NCI-H2029 (cell line): Measurements from ENCODE around the gene PTPN13.

Source experiments
- DNase-seq: peaks from one replicate; lab custom pipeline; 2025; lab: John Stamatoyannopoulos, UW

The PTPN13 gene, protein sequence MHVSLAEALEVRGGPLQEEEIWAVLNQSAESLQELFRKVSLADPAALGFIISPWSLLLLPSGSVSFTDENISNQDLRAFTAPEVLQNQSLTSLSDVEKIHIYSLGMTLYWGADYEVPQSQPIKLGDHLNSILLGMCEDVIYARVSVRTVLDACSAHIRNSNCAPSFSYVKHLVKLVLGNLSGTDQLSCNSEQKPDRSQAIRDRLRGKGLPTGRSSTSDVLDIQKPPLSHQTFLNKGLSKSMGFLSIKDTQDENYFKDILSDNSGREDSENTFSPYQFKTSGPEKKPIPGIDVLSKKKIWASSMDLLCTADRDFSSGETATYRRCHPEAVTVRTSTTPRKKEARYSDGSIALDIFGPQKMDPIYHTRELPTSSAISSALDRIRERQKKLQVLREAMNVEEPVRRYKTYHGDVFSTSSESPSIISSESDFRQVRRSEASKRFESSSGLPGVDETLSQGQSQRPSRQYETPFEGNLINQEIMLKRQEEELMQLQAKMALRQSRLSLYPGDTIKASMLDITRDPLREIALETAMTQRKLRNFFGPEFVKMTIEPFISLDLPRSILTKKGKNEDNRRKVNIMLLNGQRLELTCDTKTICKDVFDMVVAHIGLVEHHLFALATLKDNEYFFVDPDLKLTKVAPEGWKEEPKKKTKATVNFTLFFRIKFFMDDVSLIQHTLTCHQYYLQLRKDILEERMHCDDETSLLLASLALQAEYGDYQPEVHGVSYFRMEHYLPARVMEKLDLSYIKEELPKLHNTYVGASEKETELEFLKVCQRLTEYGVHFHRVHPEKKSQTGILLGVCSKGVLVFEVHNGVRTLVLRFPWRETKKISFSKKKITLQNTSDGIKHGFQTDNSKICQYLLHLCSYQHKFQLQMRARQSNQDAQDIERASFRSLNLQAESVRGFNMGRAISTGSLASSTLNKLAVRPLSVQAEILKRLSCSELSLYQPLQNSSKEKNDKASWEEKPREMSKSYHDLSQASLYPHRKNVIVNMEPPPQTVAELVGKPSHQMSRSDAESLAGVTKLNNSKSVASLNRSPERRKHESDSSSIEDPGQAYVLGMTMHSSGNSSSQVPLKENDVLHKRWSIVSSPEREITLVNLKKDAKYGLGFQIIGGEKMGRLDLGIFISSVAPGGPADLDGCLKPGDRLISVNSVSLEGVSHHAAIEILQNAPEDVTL (N-terminal part only)

DNA sequence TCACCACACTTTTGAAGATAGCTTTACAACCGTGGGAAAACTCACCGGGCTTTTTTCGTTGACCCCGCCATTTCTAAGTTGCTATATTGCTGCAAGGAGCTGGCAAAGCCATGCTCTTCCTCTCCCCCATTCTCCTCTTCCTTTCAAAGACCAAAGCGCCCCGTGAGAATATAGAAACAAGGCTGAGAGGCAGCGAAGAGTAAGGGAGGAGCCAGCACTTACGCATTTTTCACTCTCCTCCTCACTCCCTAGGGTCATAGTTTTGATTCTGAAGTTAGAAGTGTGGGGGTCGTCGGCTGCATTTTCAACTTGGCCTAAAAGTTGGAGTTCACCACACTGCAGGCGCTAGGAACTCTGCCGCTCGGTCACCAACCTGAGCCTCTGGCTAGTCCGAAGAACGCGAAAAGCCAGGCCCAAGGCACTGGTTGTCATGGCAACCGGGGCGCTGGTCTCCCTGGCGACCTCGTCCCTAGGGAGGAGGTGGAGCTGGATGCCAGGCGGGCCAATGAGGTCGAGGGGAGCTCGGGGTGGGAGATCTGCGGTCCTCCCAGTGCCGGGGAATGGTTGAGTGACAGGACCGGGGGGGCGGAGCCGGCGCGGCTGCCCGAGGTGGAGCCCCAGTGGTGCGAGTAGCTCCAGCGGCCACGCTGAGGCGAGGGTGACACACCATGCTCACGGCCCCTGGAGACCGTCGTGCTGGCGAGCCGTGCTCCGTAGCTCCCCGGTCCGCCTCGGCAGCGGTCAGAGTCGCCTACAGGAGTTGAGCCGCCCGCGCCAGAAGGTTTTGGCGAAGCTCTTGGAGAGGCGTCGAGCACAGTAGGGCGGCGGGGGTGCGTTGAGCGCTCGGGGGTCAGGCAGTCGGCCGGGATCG lies at the start of gene PTPN13:
Gene PTPN13, plus strand, starts transcription at position 628 of the 871 bp plus-strand sequence. CDS start 40,942 bp downstream, outside the sequence.
- DNase-seq, result peak; percentile 95

DNA sequence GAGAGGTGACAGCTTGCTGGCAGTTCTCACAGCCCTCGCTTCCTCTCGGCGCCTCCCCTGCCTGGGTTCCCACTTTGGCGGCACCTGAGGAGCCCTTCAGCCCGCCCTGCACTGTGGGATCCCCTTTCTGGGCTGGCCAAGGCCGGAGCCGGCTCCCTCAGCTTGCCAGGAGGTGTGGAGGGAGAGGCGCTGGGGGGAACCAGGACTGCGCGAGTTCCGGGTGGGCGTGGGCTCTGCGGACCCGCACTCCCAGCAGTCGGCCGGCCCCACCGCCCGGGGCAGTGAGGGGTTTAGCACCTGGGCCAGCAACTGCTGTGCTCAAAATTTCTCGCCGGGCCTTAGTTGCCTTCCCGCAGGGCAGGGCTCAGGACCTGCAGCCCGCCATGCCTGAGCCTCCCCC lies 47.0 kb upstream of the PTPN13 start:
- DNase-seq, result no peak

DNA sequence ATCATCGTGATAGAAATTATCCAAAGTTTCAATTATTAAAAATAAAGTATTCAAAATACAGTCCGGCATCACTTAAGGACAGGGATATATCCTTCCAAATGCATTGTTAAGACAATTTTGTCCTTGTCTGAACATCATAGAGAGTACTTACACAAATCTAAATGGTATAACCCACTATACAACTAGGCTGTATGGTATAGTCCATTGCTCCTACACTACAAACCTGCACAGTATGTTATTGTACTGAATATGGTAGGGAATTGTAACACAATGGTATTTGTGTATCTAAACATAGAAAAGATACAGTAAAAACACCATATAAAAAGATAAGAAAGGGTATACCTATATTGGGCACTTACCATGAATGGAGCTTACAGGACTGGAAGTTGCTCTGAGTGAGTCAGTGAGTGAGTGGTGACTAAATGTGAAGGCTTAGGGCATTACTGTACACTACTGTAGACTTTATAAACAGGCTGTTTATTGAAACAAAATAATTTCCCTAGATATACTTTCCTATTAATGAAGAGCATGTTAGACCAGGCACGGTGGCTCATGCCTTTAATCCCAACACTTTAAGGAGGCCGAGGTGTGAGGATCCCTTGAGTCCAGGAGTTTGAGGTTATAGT lies 44.8 kb upstream of the PTPN13 start:
- DNase-seq, result no peak

DNA sequence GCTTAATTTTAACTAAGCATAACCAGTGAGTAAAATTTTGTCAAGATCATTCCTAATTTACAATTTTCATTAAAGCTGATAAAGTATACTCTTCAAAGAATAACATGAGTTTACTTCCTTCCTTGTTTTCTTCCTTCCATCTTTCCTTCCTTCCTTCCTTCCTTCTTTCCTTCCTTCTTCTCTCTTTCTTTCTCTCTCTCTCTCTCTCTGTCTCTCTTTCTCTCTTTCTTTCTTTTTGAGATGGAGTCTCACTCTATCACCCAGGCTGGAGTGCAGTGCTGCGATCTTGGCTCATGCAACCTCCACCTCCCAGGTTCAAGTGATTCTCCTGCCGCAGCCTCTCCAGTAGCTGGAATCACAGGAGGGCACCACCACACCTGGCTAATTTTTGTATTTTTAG lies 42.7 kb upstream of the PTPN13 start:
- DNase-seq, result no peak

DNA sequence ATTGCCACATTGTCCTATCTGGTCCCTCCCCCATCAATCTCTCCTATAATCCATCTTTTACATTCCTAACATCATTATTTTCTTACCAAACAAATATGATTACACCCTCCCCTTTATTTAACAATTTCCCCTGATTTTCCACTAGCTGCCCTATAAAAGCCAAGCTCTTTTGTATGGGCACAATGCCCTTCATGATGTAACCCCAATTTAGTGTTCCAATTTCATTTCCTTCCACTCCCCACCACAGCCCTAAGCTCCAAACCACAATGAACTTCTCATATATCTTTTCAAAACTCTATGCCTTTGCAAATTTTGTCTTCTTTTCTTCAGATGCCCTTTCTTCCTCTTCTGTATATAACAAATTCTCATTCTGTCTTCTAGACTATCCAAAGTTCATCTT lies 39.5 kb upstream of the PTPN13 start:
- no peak for DNase-seq

DNA sequence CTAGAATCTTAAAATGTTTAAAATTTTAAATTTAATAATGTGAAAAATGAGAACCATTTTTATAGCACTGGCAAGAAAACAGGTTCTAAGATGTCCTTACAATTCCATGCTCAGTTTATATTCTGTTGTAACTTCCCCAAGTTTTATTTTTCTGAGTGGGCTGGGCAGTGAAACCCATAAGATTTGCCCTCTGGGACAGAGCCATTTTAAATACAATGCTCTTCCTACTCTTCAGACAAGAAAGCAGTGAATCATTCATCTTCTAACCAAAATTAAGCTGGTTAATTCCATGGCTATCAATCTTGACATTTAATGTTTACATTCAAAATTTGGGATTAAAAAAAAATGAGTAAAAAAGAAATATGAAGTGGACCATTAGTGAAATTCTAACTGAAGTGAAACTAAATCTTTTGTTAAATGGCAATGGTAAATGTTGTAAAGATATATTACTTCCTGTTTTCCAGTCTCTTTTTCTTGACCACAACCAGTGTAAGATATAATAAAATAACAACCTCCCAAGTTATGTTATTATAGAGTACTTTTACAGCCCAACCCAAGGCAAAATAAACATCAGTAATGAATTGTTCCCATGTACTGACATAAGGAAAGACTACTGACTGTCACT lies 37.2 kb upstream of the PTPN13 start:
- DNase-seq, result no peak

DNA sequence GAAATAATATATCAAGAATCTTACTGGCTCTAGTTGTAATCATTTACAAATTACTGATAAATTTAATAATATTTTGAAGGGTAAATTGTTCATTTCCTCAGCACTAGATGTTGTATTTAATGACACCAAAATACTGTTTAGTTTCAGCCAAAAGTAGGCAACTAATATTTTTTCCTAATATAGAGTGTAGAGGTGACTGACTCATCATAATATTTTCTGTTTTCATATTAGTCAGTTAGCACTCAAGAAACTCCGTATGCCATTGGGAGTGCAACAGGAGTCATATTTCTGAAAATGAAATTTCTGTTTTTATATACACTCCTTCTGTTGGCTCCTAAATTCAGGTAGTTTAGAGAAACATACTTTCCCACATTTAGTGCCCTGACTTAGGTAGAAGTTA lies 36.6 kb upstream of the PTPN13 start:
- DNase-seq, result no peak

DNA sequence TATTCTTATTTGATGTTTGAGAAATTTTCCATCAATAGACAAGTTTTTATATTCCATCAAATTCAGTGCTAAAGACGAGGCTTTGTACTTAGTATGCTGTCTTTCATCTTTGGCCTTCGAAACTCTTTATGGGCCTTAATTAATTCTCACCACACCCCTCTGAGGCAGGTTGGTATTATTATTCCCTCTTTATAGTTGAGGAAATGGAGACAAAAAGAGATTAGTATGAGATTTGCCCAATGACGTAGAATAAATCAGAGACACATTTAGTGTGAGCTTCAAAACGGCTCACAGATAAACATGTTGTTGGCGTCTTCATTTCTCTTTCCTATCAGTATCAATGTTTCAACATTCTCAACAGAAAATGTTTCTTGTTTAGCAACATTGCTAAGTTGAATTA lies 35.9 kb upstream of the PTPN13 start:
- no peak for DNase-seq

DNA sequence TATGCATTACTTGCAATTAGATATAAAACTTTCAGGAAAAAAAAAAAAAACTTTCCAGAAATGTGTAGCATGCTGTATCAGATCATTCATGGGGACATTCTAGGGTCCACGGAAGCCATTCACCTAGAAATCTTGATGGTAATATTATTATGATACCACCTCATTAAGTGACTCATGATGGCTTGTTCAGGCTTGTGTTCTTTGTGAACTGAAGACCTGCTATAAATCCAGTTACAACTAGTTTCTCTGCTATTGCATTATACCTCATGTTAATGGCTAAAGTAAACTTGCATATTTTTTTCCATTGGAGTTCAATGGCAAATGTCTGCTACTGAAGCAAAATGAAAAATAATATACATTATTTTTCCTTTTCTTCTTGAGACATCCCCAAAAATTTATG lies 35.3 kb upstream of the PTPN13 start:
- DNase-seq, result no peak

DNA sequence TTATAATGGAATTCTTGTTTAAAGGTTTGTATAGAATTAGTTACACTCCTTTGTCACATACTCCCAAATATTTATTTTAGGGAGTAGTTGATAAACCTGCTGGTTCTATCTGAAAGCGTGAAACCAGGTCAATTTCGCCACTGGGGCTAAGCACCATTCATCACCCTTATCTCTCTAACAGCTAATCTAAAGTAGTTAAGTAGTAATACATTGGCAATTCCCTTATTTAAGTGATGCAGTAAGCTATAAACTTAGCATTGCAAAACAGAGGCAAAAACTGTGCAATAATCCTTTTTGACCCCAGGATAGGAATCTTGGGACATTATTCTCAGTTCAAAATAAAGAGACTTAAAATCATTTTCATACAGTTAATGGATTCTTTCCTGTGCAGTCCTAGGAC lies 33.7 kb upstream of the PTPN13 start:
- DNase-seq, result no peak

DNA sequence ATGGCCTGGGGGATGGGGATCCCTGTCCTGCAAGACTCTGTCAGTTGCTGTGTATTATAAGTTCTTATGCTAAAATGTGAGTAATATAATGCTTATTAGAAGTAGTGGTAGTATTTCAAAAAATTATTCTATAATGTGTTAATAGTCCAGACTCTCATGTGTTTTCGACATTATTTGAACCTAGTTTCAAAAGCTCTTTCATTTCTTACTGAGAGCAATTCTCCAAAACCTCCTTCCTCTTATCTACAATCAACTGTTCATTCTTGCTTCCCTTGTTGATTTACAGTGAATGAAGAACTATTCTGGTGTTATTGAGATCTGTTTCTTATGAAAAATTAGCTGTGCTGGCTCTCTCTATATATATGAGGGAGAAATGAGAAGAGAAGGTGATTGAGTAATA lies 32.9 kb upstream of the PTPN13 start:
- no peak for DNase-seq

DNA sequence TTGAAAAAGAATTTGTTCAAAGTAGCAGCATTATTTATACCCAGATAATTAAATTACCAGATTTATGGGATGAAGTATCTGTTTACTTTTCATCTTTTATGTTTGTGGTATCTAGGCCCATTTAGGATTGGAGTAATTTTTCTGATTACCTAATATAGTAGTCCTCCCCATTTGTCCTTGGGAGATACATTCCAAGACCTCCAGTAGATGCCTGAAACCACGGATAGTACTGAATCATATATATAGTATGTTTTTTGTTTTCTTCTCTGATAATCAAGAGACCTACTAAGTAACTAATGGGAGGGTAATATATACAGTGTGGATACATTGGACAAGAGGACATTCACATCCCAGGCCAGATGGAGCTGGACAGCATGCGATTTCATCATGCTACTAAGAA lies 30.7 kb upstream of the PTPN13 start:
- no peak for DNase-seq

DNA sequence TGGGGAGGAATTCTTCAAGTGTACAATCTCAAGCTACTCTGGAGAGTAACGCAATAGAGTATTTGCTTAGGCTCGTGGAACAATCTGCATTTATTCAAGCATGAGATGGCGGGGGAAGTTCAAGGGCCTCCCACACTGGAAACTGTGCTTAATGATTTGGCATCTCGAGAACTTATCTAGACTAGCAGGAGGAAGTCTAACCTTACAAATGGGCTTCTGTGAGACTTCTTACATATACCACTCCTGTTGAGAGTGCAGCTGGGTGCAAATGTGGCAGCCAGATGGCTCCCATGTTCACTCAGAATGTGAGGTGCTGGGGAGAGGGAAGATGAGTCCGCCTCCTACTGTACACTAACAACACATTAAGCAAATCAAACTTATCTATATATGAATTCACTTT lies 29.3 kb upstream of the PTPN13 start:
- DNase-seq, result no peak

DNA sequence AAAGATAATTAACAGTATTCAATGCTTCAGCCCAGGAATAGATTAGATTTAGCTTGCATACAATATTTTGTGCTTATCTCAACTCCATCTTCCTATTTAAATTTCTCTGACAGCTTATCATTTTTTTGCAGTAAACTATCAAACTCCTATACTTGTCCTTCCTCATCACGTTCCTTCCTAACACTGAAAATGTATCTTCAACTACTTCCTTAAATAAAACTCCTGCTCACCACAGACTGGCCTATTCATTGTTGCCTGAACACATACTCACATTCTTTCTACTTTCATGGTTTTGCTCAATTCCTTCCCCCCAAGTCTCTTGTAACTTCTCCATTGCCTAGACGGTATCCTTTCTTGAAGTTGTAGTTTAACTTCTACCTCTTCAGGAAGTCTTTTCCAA lies 28.5 kb upstream of the PTPN13 start:
- no peak for DNase-seq

DNA sequence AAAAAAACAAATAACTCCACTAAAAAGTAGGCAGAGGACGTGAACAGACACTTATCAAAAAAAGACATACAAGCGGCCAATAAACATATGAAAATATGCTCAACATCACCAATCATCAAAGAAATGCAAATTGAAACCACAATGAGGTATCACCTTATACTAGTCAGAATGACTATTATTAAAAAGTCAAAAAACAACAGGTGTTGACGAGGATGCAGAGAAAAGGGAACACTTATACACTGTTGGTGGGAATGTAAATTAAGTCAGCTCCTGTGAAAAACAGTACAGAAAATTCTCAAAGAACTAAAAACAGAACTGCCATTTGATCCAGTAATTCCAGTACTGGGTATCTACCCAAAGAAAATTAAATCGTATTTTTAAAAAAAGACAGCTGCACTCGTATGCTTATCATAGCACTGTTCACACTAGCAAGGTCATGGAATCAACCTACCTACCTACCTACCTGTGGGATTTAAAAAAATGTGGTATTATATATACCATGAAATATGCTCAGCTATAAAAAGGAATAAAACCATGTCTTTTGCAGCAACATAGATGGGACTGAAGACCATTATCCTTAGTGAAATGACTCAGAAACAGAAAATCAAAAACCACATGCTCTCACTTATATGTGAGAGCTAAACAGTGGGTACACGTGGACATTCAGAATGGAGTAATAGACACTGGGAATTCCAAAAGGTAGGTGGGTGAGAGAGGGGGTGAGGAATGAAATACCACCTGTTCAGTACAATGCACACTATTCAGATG lies 24.8 kb upstream of the PTPN13 start:
- DNase-seq, result no peak

DNA sequence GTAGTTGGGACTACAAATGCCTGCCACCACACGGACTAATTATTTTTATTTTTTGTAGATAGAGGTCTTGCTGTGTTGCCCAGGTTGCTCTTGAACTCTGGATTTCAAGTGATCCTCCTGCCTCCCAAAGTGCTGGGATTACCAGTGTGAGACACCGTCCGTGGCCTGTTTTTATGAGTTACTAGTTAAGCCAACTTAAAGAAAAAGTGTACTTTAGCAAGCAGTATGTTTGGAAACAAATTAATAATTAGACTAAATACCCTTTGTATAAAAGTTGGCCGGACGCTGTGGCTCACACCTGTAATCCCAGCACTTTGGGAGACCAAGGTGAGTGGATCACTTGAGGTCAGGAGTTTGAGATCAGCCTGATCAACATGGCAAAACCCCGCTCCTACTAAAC lies 14.2 kb upstream of the PTPN13 start:
- DNase-seq, result no peak

DNA sequence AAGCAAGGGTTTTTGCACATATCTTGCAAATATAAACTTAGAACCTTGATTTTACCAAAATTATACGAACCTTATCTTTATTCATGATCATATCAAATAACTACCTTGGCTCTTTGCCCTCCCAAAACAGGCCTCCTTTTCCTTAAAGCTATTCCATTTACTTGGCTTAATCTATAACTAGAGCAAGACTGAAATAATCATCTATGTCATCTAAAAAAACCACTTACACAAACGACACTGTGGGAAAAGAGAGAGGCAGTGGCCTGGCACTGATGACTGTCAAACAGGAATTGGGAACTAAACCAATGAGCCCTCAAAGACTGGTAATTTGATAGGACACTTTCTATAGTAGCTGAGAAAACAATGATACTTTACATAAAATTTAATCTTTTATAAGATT lies 11.7 kb upstream of the PTPN13 start:
- peak; percentile 58 for DNase-seq

DNA sequence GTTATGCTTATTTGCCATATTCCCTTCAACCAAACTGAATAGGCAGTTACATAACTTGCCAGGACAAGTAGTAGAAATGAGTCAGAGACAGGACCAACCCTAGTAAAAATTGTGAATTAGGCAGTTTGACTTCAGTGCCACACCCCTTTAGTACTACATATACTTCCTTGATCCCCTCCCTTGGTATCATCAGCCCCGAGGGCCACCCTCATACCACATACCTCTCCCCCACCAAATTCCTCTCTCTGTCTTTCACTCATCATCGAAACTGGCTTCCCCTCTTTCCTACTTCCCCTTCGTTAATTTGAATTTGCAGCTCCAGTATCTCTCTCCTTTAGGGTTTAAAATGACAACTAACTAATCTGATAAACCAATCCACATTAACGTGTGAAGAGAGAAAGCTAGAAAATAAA lies 7.9 kb upstream of the PTPN13 start:
- DNase-seq, result no peak

DNA sequence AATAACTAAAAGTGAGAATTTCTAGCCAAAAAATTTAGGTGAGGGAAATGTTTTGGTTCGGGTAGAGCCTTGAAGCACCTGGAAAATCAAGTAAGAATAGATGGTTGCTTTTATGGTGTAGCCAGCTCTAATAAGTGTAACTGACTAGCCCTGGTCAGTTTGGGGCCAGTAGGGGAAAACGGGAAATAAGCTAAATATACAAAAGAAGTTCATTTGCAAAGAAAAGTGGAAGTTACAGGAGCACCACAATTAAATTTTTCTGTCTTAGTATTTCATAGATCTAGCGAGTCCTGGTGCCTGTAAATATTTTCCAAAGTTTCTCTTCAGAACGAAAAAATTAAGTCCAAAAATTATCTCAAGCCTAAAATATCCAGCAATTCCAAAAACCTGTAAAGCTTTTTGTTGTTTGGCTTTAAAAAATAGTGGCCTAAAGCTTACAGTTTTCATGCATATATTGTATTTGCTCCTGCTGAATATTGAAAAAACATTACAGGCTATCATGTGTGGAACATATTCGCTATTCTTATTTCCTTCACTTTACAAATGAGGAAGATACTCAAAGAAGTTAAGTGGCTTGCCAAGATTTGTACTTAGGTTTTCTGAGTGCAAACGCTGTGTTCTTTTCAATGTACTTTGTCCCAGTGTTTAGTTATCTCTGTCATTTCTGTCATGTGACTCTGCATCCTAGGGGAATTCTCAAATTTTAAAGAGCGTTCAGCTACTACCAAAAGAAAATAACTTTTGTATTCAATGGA lies 7.3 kb upstream of the PTPN13 start:
- DNase-seq, result no peak
